IPS-18c (cell line): Measurements from ENCODE around the gene PABPN1L.

Source experiments
- H3K4me3 ChIP-seq: 2 replicates; pipeline ENCODE4 v1.7.0; 2013; ENCODE audit warnings: low read depth, mild to moderate bottlenecking, low read length, moderate library complexity; ENCODE audit not compliant: insufficient read depth
- H3K9me3 ChIP-seq: one replicate; pipeline ENCODE4 v1.6.1; 2013; ENCODE audit warnings: mild to moderate bottlenecking, low read length, moderate library complexity; ENCODE audit not compliant: control insufficient read depth, insufficient read depth

PABPN1L gene

DNA sequence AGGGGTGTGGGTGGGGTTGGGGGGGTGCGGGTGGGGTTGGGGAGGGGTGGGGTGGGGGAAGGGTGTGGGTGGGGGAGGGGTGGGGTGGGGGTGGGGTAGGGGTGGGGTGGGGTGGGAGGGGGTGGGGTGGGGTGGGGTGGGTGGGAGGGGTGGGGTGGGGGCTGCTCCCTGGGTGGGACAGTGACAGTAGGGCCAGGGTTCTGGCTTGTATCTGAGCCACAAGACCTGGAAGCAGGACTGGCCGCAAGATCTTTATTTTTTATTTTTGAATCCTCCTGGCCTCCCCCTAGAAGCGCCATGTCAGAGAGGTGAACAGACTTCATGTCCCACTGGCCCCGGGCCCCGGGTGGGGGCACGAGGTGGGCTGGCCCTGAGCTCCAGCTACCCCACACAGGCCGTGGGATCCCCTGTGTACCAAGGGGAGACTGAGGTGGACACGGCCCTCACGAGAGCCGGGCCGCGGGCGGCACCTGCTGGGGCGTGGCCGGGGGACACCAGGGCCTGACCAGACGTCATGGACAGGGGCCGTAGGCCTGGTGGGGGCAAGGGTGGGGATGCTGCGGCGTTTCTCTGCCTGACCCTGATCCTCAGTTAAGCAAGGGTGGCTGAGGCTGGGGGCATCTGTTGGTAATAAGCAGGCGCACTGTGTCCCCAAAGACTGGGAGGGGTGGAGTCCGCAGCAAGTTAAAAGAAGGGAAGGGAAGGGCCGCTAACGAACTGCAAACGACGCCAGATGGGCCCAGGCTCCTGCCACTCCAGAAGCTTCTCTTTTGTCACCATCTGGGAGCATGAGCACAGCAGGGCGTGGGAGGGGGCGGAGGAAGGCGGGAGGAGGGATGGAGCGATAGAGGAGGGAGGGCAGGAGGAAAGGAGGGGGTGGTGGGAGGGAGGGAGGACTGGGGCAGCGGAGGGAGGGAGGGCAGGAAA, 22.3 kb upstream of the PABPN1L start:
- Histone ChIP-seq H3K4me3 (no peak overlapping the region), H3K9me3 (no peaks in the 10 kb centered on the region)

DNA sequence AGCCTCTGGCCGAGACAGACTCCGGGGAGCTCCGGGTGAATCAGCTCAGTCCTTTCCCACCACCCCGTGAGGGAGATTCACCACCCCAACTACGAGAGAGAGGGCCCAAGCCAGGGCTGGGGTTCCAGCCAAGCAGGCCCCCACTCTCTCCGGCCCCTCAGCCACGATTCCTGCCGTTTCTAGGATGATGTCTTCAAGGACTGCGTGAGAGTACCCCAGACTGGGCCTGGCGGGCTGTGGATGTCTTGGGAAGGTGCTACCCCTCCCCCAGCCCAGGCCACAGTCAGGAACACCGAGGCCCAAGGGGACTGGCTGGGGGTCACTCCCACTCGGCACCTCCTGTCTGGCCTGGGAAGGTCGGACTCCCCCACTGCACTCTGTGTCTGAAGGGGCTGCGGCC, 21.6 kb upstream of the PABPN1L start:
- H3K4me3 ChIP-seq: no peak overlapping the region
- H3K9me3 ChIP-seq: no peaks in the 10 kb centered on the region

DNA sequence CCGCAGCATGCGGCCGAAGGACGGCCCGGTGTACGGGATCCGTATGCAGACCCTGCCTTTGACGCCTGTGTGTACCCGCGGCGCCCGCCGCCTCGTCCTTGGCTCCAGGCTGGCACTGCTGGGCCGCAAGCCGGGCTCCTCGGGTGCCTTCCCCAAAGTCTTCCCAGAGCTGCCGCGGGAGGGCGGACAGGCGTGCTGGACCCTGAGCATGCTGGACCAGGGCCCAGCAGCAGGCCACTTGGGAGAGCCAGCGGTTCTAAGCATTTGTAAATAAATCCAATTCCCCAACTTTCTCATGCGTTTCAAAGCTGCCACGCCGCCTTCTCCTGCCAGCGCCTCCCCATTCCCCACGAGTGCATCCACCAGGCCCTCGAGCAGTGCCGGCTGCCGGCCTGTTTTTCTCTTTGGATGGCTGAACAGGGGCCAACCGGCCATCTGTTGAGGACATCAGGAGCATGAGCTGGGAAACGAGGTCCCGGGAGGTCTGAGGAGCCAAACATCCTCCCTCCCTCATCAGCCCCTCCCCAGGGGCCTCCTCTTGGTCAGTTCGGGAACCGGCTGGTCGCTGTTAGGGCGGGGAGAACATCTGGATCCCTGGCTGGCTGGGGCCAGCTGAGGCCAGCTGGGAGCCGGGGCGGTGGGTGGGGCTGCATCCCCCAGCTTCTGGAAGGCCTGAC, 20.5 kb upstream of the PABPN1L start:
- H3K4me3 ChIP-seq: no peak overlapping the region
- no peaks in the 10 kb centered on the region for H3K9me3 ChIP-seq

DNA sequence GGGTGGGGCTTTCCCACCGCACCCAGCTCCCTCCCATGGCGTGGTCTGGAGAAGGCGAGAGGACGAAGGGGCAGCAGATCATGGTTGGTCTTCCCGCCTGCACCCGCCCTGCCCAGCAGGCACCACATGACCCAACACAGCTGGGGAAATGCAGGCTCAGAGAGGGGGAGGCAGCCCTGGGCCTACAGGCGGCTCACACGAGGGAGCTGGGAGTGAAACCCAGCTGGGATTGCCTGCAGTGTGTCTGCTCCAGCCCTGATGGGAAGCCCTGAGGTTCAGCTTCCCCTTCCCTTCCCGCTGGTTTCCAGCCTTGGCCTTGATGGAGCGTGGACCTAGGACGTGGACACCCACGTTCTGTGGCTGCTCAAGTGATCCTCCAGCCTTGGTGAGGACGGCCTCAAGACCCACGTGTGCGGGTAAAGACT, 20.0 kb upstream of the PABPN1L start:
- H3K9me3 ChIP-seq: no peaks in the 10 kb centered on the region

DNA sequence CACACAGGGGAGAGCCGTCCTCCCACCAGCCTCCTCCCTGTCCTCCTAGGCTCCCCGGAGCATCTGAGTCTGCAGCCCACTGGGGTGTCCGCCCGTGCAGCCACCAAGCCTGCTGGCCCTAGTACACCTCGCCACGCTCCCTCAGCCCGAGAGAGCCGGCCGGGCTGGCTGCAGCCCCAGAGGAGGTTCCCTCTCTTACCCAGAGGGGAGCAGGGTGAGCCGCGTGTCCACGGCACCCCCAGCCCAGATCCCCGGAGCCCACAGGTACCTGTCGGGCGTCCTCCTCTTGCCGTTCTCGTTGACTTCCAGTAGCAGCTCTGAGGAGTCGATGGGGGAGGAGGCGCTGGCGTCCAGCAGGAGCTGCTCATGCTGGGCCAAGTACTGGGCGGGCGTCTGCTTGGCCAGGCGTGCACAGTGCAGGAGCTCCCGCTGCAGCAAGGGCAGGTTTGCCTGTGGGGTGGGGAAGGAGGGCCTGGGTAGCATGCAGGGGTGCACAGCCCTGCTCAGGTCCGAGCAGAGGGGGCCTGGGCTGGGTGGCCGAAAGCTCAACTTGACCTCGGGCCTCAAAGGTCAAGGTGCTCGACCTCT, 19.3 kb upstream of the PABPN1L start:
- no peaks in the 10 kb centered on the region for H3K9me3 ChIP-seq
- no peak overlapping the region for H3K4me3 ChIP-seq

More for the DNA sequence above, 20.0 kb upstream of the PABPN1L start:
- no peak overlapping the region for H3K4me3 ChIP-seq

DNA sequence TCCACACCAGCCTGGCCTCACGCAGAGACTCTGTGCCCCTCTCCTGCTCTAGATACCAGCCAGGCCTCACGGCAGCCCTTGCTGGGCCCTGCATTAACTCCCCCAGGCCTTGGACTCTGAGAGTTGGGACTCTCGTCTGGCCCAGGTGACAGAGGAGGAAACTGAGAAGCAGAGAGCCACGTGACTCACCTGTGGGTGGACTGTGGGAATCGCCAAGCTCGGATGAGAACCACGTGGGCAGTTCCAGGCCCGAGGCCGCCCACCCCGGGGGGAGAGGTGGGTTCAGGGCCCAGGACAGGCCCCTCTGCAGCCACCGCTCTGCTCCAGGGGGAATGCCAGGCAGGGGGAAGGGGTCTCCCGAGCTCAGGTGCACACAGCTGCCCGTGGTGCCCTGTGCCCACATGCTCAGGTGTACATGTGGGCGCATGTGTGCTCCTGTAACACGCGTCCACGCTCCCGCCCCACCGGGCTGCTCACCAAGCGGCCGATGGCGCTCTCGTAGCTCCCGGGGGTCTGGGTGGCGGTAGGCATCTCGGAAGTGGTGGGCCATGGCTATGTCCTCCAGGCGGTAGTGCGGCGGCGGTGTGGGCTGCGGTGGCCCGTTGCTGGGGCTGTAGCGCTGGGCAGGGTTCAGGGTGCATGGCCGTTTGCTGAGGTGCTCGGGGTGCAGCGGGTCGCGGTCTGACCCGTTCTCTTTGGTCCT, 18.3 kb upstream of the PABPN1L start:
- H3K9me3 ChIP-seq: no peaks in the 10 kb centered on the region
- no peak overlapping the region for H3K4me3 ChIP-seq

DNA sequence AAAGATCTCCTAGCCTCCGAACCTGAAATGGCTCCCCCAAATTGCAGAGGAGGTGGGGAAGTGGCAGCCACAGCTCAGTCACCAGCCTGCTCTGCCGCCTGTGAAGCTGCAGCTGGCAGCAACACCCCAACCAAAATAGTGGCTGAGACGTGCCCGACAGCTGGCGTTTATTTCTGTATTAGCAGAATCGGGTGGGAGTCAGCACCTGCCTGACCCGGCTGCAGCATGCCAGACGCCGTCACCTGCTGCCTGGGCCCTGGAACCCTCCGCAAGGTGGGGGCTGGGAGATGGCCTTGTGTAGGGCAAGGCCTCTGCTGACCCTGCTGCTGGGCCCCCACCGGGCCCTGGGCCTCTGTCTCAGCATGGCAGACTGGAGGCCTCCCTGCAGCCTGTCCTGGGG, 17.5 kb upstream of the PABPN1L start:
- Histone ChIP-seq H3K9me3 (no peaks in the 10 kb centered on the region), H3K4me3 (no peak overlapping the region)

DNA sequence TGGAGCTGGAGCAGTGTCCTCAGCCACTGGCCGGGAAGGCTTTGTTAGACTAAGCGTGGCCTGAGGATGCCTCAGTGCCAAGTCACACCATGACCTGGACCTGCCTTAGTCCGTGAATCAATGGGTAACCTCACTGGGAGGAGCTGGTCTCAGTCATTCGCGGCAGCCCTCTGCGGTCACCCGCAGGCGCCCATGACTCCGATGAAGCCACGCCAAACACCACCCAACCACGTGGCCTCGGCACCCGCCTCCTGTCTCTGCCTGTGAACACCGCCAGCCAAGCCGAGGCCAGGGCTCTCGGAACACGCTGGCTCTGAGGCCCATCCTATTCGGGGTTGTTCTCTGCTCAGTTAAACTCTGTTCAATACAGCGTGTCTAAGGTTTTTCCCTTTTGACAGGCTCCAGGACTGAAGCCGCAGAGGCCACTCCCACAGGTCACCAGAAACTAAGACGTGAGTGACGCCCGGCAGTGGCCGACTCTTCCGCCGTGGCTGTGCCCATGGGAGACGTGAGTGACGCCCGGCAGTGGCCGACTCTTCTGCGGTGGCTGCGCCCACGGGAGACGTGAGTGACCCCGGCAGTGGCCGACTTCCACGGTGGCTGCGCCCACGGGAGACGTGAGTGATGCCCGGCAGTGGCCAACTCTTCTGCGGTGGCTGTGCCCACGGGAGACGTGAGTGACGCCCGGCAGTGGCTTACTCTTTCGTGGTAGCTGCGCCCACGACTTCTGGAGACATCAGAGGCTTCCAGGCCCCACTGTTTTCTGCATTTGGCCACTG, 16.8 kb upstream of the PABPN1L start:
- Histone ChIP-seq H3K9me3 (no peaks in the 10 kb centered on the region), H3K4me3 (no peak overlapping the region)

DNA sequence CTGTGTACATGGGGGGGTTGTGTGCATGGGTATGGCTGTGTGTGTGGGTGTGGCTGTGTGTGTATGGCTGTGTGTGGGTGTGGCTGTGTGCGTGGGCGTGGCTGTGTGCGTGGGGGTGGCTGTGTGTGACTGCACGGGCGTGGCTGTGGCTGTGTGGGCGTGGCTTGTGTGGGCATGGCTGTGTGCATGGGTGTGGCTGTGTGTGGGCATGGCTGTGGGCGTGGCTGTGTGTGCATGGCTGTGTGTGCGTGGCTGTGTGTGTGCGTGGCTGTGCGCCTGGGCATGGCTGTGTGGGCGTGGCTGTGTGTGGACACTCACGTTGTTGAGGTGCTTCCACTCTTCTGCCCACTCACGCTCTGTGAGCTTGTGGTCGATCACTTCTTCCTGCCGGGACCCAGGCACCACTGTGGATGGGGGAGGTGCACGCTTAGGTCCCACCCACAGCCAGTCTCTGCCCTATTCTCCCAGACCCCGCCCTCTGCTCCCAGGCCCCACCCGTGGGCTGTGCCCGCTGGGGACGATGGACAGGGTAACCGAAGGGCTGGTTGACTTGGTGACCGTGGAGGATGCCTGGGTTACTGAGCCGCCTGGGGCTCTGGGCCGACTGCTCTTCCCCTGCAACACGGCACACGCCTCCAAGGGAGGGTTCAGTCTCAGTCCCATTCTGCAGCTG, 16.0 kb upstream of the PABPN1L start:
- Histone ChIP-seq H3K9me3 (no peaks in the 10 kb centered on the region), H3K4me3 (no peak overlapping the region)

DNA sequence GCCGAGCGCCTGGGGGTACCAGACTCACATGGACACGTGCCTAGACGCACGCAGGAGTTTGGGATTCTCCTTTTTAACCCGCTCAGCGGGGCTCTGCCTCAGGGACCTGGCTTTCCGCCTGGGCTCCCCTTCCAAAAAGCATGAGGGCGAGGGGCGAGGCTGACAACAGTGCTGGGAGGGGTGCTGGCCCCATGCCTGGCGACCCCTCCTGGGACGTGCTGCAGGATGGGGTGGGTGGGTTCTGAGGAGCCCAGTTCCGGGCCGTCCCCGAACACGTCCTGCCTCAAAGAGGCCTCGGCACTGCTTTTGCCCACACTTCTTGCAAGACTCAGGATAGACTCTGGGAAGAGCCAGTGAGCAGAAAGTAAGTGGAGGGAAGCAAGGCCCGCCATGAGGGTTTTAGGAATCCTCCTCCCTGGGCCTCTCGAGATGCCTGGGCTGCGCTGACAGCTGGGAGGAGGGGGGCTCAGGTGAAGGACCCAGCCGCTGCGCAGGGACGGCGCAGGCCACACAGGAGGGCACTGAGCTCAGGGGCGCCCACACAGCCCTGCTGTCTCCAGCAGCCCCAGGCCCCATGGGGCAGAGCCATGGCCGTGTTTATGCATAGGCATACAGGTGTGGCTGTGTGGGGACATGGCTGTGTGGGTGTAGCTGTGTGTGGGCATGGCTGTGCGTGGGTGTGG, 15.4 kb upstream of the PABPN1L start:
- no peak overlapping the region for H3K4me3 ChIP-seq
- H3K9me3 ChIP-seq: no peaks in the 10 kb centered on the region

DNA sequence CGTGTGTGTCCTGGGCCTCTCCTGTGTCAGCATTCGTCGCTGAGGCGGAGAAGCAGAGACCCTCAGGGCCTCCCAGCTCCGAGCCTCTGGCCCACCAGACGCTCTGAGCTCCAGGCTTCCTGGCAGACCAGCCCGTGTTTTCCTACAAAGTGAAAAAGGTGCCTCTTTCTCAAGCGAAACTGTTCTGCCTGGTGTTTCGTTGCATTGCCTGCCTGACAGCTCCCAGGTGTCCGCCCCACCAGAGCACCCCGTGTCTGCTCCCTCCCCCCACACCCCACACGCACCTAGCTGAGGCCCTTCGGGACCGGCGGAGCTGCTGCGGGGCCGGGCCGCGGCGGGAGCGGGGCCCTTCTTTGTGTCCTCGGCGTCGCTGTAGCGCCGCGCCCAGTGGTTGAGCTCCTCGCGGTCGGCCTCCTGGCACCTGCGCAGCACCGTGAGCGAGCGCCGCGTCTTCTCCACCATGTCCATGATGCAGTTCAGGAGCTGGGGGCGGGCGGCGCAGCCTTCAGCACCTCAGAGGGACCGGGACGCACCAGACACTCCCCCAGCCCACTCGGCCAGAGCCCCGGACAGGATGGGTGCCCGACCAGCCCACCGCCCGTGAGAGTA, 14.7 kb upstream of the PABPN1L start:
- Histone ChIP-seq H3K4me3 (no peak overlapping the region), H3K9me3 (no peaks in the 10 kb centered on the region)

DNA sequence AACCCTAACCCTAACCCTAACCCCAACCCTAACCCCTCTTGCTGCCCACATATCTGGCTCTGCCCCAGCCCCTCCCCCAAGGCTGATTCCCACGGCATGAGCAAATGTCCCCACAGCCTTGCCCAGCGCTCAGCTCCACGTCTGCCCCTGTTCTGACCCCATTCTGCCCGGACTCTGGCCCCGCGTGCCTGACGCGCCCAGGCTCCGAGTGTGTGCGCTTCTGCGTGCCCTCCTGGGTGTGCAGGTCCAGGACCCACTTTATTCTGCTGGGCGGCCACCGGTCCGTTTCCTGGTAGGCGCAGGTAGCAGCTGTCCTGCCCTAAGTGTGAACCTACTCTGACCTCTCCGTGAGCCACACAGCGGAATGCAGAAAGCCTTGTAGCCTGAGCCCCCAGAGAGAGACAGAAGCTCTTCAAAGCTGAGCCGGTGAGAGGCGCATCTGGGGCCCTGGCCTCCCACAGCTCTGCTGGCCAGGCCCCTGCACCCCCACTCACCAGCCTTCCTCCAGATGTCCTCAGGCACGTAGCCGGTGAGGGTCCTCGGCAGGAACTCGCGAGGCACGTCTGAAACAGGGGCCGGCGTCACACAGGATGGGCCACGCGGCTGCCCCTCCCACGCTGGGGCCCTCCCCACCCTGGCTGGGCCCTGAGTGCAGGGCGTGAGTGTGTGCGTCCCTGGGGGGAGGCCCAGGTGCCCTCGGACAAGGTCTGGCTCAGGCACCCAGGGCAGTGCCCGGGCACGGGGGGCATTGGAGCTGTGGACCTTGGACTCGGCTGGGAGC, 14.0 kb upstream of the PABPN1L start:
- no peak overlapping the region for H3K4me3 ChIP-seq
- H3K9me3 ChIP-seq: no peaks in the 10 kb centered on the region

DNA sequence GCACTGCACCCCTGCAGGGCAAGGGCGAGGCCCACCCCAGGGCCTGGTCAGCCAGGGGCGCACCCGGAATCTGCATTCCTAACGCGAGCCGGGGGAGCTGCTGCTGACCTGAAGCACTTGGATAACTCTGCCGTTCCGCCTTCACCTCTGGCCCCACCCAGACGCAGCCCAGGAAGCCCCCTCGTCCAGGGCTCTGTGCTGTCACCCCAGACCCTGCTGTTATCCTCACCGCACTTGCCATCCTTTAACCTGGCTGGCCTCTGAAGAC, 13.3 kb upstream of the PABPN1L start:
- H3K9me3 ChIP-seq: no peaks in the 10 kb centered on the region
- H3K4me3 ChIP-seq: no peak overlapping the region

DNA sequence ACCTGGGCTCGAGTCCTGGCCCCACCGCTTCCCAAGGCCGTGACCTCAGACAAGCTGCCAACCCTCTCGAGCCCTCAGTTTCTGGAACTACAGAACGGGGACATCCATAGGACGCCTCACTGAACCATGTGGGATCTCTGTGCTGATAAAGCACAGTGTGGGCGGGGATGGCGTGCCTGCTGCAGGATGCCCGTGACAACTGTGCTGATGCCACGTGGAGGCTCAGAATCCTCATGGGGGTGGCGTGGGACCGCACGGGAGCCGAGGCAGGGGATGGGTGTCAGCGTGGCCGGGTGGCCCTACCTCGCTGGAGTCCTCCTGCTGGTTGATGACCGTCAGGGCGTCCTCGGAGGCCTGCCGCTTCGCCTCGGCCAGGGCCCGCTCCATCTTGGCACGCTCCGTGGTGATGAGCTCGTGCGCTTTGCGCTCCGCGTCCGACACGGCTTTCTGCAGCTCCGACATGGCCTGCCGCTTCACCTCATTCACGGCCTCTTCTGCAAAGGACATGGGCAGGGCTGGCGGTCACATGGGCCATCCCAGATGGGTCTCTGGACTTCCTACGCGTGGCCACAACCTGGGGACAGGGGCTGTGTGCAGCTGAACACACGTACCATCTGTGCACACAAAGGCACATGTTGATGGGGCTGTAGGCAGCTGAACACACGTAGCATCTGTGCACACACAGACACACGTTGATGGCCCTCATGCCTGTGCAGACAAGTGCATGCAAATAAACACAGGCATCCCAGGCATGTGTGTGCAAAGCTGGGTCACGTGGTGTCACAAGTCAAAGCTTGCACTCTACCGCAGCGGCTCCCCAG, 12.7 kb upstream of the PABPN1L start:
- H3K4me3 ChIP-seq: no peak overlapping the region
- H3K9me3 ChIP-seq: no peaks in the 10 kb centered on the region
